Ovary (tissue), 9 donors: ENCODE measurements around the gene FGFR2. TPM values are rescaled to one million over a fixed set of nuclear protein-coding genes. Genes with fewer than 3 reads are reported as not detected.

Experiments
- DNase-seq, 5 donors: peaks; one replicate each; pipeline ENCODE4 v3.0.0-alpha.2; 2019 to 2020
- H3K27ac ChIP-seq, 2 donors: fragments of 200-600 bp; one replicate each; pipeline versions ENCODE4 v1.5.1 to v1.8.0; 2019 to 2022
- H3K27me3 ChIP-seq: fragments of 200-600 bp; one replicate; pipeline ENCODE4 v1.8.0; 2022
- H3K36me3 ChIP-seq: fragments of 200-600 bp; sonication (generic); one replicate; pipeline ENCODE4 v1.5.1; 2019
- H3K4me1 ChIP-seq: one replicate; pipeline ENCODE4 v1.8.1; 2013; ENCODE audit warnings: mild to moderate bottlenecking, moderate library complexity; ENCODE audit not compliant: insufficient read depth
- H3K4me3 ChIP-seq: fragments of 200-600 bp; sonication (generic); one replicate; pipeline ENCODE4 v1.5.1; 2017
- H3K9me3 ChIP-seq, 2 donors: fragments of 200-600 bp in 1 of 2; sonication (generic) in 1 of 2; one replicate each; pipeline versions ENCODE4 v1.5.1 to v1.8.1; 2013 to 2019; ENCODE audit warnings: mild to moderate bottlenecking in 1 of 2, moderate library complexity in 1 of 2
- CTCF ChIP-seq, 3 donors: fragments of 450-650 bp in 2 of 3; fragments of 200-600 bp in 1 of 3; IDR thresholded peaks; one replicate each; pipeline versions ENCODE4 v1.5.1 to v1.8.0; 2016 to 2022; ENCODE audit warnings: antibody characterized with exemption in 3 of 3, mild to moderate bottlenecking in 1 of 3
- EP300 ChIP-seq: sonication (generic); formaldehyde crosslinking; IDR thresholded peaks from one replicate; pipeline ENCODE4 v1.6.1; 2017; ENCODE audit warnings: antibody characterized with exemption
- POLR2A ChIP-seq: fragments of 450-650 bp; IDR thresholded peaks from one replicate; pipeline ENCODE4 v1.6.1; 2017; ENCODE audit warnings: antibody characterized with exemption, mild to moderate bottlenecking, moderate library complexity
- WGBS, 3 donors: extraction: QIAGEN DNeasy Blood & Tissue Kit in 1 of 3; methylation state at CpG; one replicate each; pipeline versions ENCODE4 v1.1.5 to v1.1.7; 2013 to 2017; 5-methylcytosine and 5-hydroxymethylcytosine counted together
- intact Hi-C, 4 donors: fragments of 100-400 bp; cut with DNase I; formaldehyde crosslinking; loops; one replicate each; pipeline versions ENCODE4 v1.11.0 to v1.15.1; 2022 to 2023
- polyA plus RNA-seq, 2 donors: library from polyadenylated mRNA; stranded (reverse); fragments of 200-250 nt in 1 of 2; fragments of 350-450 nt in 1 of 2; fragmentation: Illumina TruSeq in 1 of 2; extraction: RNeasy Lipid Tissue Mini Kit (QIAGEN cat#74804) in 1 of 2; gene quantifications; one replicate each; pipeline ENCODE4 v1.2.3, GENCODE V29; 2013 to 2014
- total RNA-seq, 7 donors: library from RNA; depleted of rRNA in 2 of 7; stranded (reverse); fragments of >200 nt in 2 of 7; fragmentation: NEBNext Ultra II Directional in 3 of 7; extraction: Animal tissue kit (Norgen Biotek cat#: 25700) in 3 of 7; gene quantifications; one replicate each; pipeline versions ENCODE4 v1.1.0 to v1.2.4, GENCODE V29; 2016 to 2023
- donor health status: DM: no; HTN: no; CAD: no; lungs with moderate emphysema.
- donor health status: DM: no; HTN: no; CAD: no.
- donor health status: Bipolar disorder and iron deficiency.
- donor health status: DM: yes; HTN: yes; CAD: no.
- donor health status: DM: no; HTN: no; CAD: no.
- donor health status: DM: yes; HTN: yes; CAD: no.

FGFR2 gene
- total and polyA plus RNA-seq, 9 donors: 8.8 to 52.2 (median 26.5) TPM

DNA sequence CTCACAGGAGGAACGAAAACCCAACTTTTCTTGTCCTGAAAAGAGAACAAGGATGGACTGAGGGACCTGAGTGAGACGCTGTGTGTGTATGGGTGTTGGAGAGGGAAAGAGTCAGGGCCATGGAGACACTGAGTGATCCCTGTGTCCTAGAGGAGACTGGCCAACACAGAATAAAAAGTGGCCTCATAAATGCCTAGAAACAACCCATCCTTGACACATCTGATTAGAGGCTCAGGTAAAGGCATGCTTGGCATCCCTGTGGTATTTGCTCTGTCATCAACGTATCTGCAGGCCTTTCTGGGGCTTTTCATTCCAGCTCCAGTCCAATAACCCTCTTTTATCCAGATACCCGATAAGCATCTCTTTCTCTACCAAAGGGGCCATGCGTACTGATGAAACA, 86.3 kb downstream of the FGFR2 start:
- TF ChIP-seq CTCF (IDR thresholded peaks at IDR 0.05) (no peak), POLR2A (no peak), EP300 (no peak)
- WGBS, 3 donors: 92 to 95% (median 93%) methylated on average over 5 of the region's 5 CpGs
- no peak overlapping the region for H3K27ac ChIP-seq
- intact Hi-C loops: no loop called here
- H3K4me1 ChIP-seq: no peaks in the 10 kb centered on the region
- no peaks in the 10 kb centered on the region for H3K9me3 ChIP-seq
- H3K4me3 ChIP-seq: no peak overlapping the region
- H3K36me3 ChIP-seq: no peaks in the 10 kb centered on the region
- H3K27me3 ChIP-seq: no peaks in the 10 kb centered on the region
- no peak for DNase-seq

DNA sequence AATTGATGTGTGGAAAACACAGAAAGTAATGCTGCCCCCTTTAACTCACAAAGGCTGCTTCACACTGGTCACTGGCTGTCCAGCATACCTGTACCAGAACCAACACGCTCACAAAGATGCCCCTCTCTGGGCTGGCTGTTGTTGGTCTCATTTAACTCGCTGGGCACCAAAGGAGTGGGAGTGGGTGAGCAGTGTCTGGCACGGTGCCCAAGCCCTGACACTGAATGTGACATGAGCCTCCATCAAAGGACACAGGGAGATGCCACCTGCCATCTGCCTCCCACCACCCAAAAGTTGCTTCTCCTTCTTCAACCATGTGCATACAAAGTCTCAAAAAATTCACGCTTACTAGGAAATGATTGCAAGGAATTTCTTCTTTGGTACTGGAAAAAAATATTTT, 86.8 kb downstream of the FGFR2 start:
- H3K4me3 ChIP-seq: no peak overlapping the region
- no peaks in the 10 kb centered on the region for H3K4me1 ChIP-seq
- intact Hi-C loops: no loop called here
- H3K36me3 ChIP-seq: no peaks in the 10 kb centered on the region
- TF ChIP-seq POLR2A (no peak), CTCF (IDR thresholded peaks at IDR 0.05) (no peak), EP300 (no peak)
- H3K9me3 ChIP-seq: no peaks in the 10 kb centered on the region
- H3K27me3 ChIP-seq: no peaks in the 10 kb centered on the region
- WGBS, 3 donors: 83 to 90% (median 88%) methylated on average over 4 of the region's 4 CpGs
- H3K27ac ChIP-seq: no peak overlapping the region
- no peak for DNase-seq

DNA sequence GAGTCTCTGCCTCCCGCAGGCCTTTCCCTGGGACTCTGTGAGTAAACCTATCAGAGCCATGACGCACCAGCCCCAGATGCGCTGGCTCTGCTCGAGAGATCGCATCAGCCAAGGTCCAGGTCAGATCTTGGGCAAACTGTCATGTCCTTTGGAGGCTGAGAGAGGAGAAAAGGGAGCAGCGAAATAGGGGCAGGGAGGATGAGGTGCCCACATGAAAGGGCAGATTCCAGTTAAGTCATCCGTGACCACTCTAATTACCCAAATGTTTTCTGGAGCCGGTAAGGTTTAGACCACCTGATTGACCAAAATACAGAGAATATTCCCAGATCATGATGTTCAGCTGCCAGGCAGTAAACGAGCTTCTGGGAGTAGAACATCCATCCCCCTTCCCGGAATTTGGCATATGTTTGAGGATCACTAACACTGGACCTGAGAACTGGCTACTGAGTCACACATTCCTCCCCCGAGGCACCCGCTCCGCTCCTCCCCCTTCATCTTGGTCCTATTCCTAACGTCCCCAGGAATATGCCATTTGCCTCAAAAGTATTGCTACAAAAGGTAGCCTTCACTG, 88.0 kb downstream of the FGFR2 start:
- Histone ChIP-seq H3K4me3 (no peak overlapping the region), H3K36me3 (no peaks in the 10 kb centered on the region), H3K27ac (no peak overlapping the region), H3K27me3 (no peaks in the 10 kb centered on the region), H3K9me3 (no peaks in the 10 kb centered on the region), H3K4me1 (no peaks in the 10 kb centered on the region)
- 85 to 90% (median 88%) methylated on average over 14 of the region's 14 CpGs for WGBS, 3 donors
- intact Hi-C loops: no loop called here
- DNase-seq: no peak
- TF ChIP-seq POLR2A (no peak), EP300 (no peak), CTCF (IDR thresholded peaks at IDR 0.05) (no peak)

DNA sequence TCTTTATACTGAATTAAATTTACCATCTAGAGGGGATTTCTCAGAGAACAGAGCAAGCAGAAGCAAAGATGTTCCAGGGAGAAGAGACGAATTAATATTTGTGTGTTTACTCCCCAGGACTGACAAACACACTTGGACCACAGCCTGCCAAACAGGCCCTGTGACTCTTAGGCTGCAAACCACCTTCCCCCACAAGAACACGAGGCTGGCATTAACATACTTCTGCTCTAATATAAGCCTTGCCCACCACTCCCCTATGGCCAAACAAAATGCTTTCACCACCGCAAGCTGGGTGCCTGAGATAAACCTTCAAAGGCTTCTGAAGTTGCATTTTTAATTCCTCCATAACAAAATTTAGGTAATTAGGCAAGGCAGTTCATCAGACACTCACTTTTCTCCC, 88.4 kb downstream of the FGFR2 start:
- Histone ChIP-seq H3K36me3 (no peaks in the 10 kb centered on the region), H3K27ac (no peak overlapping the region), H3K4me3 (no peak overlapping the region), H3K27me3 (no peaks in the 10 kb centered on the region), H3K9me3 (no peaks in the 10 kb centered on the region), H3K4me1 (no peaks in the 10 kb centered on the region)
- intact Hi-C loops: no loop called here
- DNase-seq: no peak
- 84 to 92% (median 91%) methylated on average over 3 of the region's 3 CpGs for WGBS, 3 donors
- TF ChIP-seq POLR2A (no peak), CTCF (IDR thresholded peaks at IDR 0.05) (no peak), EP300 (no peak)
